GM19193 (cell line): ENCODE results near the gene RFXANK.

ENCODE experiments used
- POLR2A ChIP-seq: IDR thresholded peaks from 4 replicates; pipeline ENCODE4 v1.6.1; 2011; ENCODE audit not compliant: insufficient read depth, insufficient read length; ENCODE audit errors: extremely low read depth

The RFXANK gene

GRCh38 chr19:19211499-19212420, 19.7 kb downstream of the RFXANK start, which contains the start of gene NCAN:
NCAN (plus strand) TSS chr19:19211958; CDS start chr19:19216954, 4,996 bp downstream.
- TF ChIP-seq POLR2A, result no peak

- TF ChIP-seq POLR2A, result no peak
These were observed 20.9 kb downstream of the RFXANK start for GRCh38 chr19:19212916-19213315.

- no peak for TF ChIP-seq POLR2A
These were observed 21.5 kb downstream of the RFXANK start for GRCh38 chr19:19213426-19214158.

GRCh38 chr19:19214159-19214490, 22.1 kb downstream of the RFXANK start:
- no peak for TF ChIP-seq POLR2A

DNA sequence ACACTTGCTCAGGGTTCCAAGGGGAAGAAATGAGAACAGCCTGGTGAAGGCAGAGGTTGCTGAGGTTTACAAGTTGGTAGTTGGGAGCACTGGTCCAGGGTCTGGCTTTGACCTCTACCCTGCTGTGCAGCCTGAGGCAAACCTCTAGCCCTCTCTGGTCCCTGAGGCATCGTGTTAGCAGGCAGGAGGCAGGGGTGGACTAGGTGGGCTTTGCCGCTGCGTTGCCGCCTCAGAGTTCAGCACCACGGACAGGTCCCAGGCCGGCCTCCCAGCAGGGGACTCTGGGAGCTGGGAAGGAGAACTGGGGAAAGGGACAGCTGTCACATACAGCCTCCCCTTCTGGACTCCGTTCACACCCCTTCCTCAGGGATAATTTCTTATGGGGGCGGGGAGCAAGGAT, 22.8 kb downstream of the RFXANK start:
- TF ChIP-seq POLR2A, result no peak

- TF ChIP-seq POLR2A, result no peak
These were observed 23.7 kb downstream of the RFXANK start for GRCh38 chr19:19215792-19216191.

- no peak for TF ChIP-seq POLR2A
These were observed 25.0 kb downstream of the RFXANK start for GRCh38 chr19:19217099-19217498.

DNA sequence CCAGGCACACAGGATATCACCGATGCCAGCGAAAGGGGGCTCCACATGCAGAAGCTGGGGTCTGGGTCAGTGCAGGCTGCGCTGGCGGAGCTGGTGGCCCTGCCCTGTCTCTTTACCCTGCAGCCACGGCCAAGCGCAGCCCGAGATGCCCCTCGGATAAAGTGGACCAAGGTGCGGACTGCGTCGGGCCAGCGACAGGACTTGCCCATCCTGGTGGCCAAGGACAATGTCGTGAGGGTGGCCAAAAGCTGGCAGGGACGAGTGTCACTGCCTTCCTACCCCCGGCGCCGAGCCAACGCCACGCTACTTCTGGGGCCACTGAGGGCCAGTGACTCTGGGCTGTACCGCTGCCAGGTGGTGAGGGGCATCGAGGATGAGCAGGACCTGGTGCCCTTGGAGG, 26.9 kb downstream of the RFXANK start:
- TF ChIP-seq POLR2A, result no peak

DNA sequence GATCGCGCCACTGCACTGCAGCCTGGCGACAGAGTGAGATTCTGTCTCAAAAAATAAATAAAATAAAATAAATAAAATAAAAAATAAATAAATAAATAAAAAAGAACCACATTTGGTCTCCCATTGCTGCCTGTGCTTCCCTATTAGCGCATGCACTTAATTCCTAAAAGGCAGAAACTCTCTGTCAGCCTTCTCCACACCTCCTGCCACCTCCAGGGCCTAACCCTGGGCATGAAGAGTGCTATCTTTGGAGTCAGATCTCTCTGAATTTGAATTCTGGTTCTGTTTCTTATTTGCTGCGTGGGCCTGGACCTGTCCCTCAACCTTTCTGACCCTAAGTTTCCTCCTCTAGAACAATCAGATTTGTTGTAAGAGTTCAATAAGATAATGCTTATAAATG, 31.0 kb downstream of the RFXANK start:
- TF ChIP-seq POLR2A, result no peak

- no peak for TF ChIP-seq POLR2A
These were observed 31.6 kb downstream of the RFXANK start for GRCh38 chr19:19223636-19224035.

DNA sequence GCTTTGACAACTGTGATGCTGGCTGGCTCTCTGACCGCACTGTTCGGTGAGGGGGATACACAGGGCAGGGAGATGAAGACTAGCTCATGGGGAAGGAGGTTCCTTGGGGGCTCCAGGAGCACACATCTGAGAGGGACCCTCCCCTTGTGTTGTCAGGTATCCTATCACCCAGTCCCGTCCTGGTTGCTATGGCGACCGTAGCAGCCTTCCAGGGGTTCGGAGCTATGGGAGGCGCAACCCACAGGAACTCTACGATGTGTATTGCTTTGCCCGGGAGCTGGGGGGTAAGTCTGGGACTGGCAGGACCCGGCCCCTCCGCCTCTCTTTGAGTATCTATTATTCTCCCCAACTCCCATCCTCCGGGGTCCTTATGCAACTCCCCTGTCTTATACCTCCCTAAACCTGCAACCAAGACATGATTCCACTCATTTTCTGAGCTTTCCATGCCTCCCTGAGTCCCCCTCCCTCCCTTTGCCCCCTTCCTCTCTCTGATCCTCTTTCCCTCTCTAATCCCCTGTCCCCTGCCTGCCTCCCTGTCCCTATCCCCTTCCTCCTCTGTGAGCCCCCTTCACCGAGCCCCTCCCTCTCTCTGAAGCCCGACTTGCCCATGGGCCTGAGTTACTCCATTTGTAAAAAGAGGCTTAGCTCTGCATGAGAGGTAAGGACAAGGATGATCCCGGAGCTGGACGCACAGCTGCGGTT, 32.2 kb downstream of the RFXANK start:
- no peak for TF ChIP-seq POLR2A

DNA sequence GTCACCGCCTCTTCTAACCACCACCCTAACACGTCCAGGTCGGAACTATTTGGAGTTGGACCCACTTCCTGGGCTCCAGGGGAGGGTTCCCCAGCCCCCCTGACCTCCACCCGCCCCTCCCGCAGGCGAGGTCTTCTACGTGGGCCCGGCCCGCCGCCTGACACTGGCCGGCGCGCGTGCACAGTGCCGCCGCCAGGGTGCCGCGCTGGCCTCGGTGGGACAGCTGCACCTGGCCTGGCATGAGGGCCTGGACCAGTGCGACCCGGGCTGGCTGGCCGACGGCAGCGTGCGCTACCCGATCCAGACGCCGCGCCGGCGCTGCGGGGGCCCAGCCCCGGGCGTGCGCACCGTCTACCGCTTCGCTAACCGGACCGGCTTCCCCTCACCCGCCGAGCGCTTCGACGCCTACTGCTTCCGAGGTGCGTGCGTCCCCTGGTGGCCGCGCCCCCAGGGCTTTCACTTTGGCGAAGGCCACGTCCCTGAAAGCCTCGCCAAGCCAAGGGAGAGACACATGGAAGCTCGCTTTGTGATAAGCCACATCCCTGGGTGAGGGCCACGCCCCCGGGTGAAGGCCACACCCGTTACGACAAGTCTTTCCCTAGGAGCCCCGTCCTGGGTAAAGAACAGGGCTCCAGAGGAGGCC, 32.9 kb downstream of the RFXANK start:
- TF ChIP-seq POLR2A, result no peak

GRCh38 chr19:19226204-19226603, 34.1 kb downstream of the RFXANK start:
- no peak for TF ChIP-seq POLR2A

DNA sequence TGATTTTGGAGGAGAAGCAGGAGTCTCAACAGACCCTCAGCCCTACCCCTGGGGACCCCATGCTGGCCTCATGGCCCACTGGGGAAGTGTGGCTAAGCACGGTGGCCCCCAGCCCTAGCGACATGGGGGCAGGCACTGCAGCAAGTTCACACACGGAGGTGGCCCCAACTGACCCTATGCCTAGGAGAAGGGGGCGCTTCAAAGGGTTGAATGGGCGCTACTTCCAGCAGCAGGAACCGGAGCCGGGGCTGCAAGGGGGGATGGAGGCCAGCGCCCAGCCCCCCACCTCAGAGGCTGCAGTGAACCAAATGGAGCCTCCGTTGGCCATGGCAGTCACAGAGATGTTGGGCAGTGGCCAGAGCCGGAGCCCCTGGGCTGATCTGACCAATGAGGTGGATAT, 34.6 kb downstream of the RFXANK start:
- no peak for TF ChIP-seq POLR2A

DNA sequence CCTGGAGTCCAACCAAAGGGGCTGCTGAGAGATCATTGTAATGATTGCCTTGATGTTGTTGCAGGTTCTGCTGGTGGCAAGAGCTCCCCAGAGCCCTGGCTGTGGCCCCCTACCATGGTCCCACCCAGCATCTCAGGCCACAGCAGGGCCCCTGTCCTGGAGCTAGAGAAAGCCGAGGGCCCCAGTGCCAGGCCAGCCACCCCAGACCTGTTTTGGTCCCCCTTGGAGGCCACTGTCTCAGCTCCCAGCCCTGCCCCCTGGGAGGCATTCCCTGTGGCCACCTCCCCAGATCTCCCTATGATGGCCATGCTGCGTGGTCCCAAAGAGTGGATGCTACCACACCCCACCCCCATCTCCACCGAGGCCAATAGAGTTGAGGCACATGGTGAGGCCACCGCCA, 35.2 kb downstream of the RFXANK start:
- TF ChIP-seq POLR2A, result no peak
